PC-3 (cell line): ENCODE measurements around the gene MON1B. TPM values are rescaled to one million over a fixed set of nuclear protein-coding genes. Genes with fewer than 3 reads are reported as not detected.
A peak's percentile ranks its signal among the peaks of the same experiment; 100 is the strongest.

Source experiments
- ATAC-seq: fragments of 200-7000 bp; cut with Tn5 transposase; 2 replicates; pipeline ENCODE4 v1.9.1; 2020; ENCODE audit warnings: mild to moderate bottlenecking, moderate library complexity
- BruUV-seq: library from RNA; stranded (reverse); fragments of 400-500 nt; replicated peaks from 2 replicates; lab custom pipeline; 2021; lab: Mats Ljungman, UMichigan
- CTCF ChIA-PET: fragments of 300-600 bp; sonication (Branson Sonifier 250); formaldehyde crosslinking; loops from one replicate; lab custom pipeline; 2022; ENCODE audit warnings: antibody characterized with exemption; lab: Charles Lee
- POLR2A ChIA-PET: fragments of 300-600 bp; sonication (Branson Sonifier 250); formaldehyde crosslinking; loops from one replicate; lab custom pipeline; 2022; ENCODE audit warnings: antibody characterized with exemption; ENCODE audit not compliant: unreplicated experiment; lab: Charles Lee
- DNase-seq: peaks from one replicate; pipeline ENCODE4 v3.0.0-alpha.2; 2015
- H2AFZ ChIP-seq: fragments of 300-600 bp; sonication (generic); 2 replicates; pipeline ENCODE4 v1.6.0; 2016; ENCODE audit warnings: antibody characterized with exemption, low read length
- H3F3A ChIP-seq: fragments of 300-600 bp; sonication (generic); one replicate; pipeline ENCODE4 v1.6.0; 2017; ENCODE audit warnings: antibody characterized with exemption, low read length, control low read depth, mild to moderate bottlenecking; ENCODE audit not compliant: unreplicated experiment
- H3K27ac ChIP-seq: fragments of 300-600 bp; sonication (generic); 2 replicates; pipeline ENCODE4 v1.5.1; 2016; ENCODE audit warnings: mild to moderate bottlenecking, low read length
- H3K27me3 ChIP-seq: fragments of 300-600 bp; sonication (generic); 2 replicates; pipeline ENCODE4 v1.6.1; 2016; ENCODE audit warnings: low read length, mixed read lengths
- H3K36me3 ChIP-seq: fragments of 300-600 bp; sonication (generic); 2 replicates; pipeline ENCODE4 v1.6.1; 2016; ENCODE audit warnings: low read depth, mixed run types, low read length, mixed read lengths
- H3K4me1 ChIP-seq: fragments of 300-600 bp; sonication (generic); 2 replicates; pipeline ENCODE4 v1.5.1; 2016; ENCODE audit warnings: low read length; ENCODE audit not compliant: insufficient read depth
- H3K4me2 ChIP-seq: fragments of 300-600 bp; sonication (generic); 2 replicates; pipeline ENCODE4 v1.6.0; 2016; ENCODE audit warnings: low read length
- H3K4me3 ChIP-seq: fragments of 300-600 bp; sonication (generic); 2 replicates; pipeline ENCODE4 v1.5.1; 2016; ENCODE audit warnings: mild to moderate bottlenecking, low read length, mixed read lengths
- H3K79me2 ChIP-seq: fragments of 300-600 bp; sonication (generic); 2 replicates; pipeline ENCODE4 v1.6.1; 2017; ENCODE audit warnings: low read length, mixed read lengths
- H3K9ac ChIP-seq: fragments of 300-600 bp; sonication (generic); 2 replicates; pipeline ENCODE4 v1.6.0; 2016; ENCODE audit warnings: mild to moderate bottlenecking, low read length
- H3K9me2 ChIP-seq: fragments of 300-600 bp; sonication (generic); replicated peaks from 2 replicates; pipeline ENCODE4 v1.6.1; 2016; ENCODE audit warnings: mixed run types, low read length, mixed read lengths
- H3K9me3 ChIP-seq: fragments of 300-600 bp; sonication (generic); 2 replicates; pipeline ENCODE4 v1.6.1; 2016; ENCODE audit warnings: low read length, mixed read lengths
- H4K20me1 ChIP-seq: fragments of 300-600 bp; sonication (generic); 2 replicates; pipeline ENCODE4 v1.6.1; 2016; ENCODE audit warnings: low read length, mixed read lengths
- EZH2 ChIP-seq: fragments of 300-600 bp; sonication (generic); IDR thresholded peaks from one replicate; pipeline ENCODE4 v1.6.1; 2017; ENCODE audit warnings: antibody characterized with exemption, mild to moderate bottlenecking, low read length; ENCODE audit not compliant: unreplicated experiment
- EZH2phosphoT487 ChIP-seq: fragments of 300-600 bp; sonication (generic); IDR thresholded peaks from 2 replicates; pipeline ENCODE4 v1.6.1; 2018; ENCODE audit warnings: mild to moderate bottlenecking, antibody characterized with exemption, low read length, borderline replicate concordance
- intact Hi-C: fragments of 100-400 bp; cut with micrococcal nuclease; formaldehyde crosslinking; loops from 2 replicates; pipeline ENCODE4 v1.9.0; 2023
- total RNA-seq: library from RNA; depleted of rRNA; stranded (reverse); fragments of >200 nt; gene quantifications from 2 replicates; pipeline ENCODE4 v1.2.3, GENCODE V29; 2014
- TF ChIP-seq, protein P1 (sequence below): fragments of 300-600 bp; sonication (generic); conservative IDR thresholded peaks from 2 replicates; pipeline ENCODE4 v1.5.1; 2017; ENCODE audit warnings: antibody characterized with exemption, low read depth, mild to moderate bottlenecking, low read length

MON1B gene
- total RNA-seq, 1 experiment from 2014 or later = 12.7 TPM

DNA sequence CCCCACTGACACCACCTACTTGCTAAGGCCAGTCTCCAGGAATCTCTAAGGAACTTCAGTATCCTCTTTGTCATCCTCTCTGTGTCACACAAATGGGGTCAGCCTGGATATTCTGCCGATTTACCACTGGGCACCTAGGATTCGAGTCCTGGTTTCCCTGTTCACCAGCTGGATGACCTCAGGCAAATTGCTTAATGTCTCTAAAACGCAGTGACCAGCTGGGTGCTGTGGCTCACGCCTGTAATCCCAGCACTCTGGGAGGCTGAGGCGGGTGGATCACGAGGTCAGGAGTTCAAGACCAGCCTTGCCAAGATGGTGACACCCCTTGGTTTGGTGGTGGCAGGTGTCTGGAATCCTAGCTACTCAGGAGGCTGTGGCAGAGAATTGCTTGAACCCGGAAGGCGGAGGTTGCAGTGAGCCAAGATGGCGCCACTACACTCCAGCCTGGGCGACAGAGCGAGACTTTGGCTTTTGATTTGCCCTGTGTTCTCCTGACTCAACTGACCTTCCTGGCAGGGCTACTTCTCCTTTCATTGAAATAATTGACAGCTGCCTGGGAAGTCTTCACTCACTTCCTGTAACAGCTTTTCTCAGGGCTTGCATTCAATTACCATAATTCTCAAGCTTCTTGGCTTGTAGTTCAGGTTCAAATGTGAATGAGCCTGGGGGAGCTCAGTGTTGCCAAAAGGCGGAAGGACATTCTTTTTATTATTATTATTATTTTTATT, 23.6 kb downstream of the MON1B start:
- H4K20me1 ChIP-seq = no peaks in the 10 kb centered on the region
- no peak overlapping the region for H3K4me3 ChIP-seq
- no peaks in the 10 kb centered on the region for H3K9me3 ChIP-seq
- no peak for ATAC-seq
- no peaks in the 10 kb centered on the region for H3F3A ChIP-seq
- BruUV-seq = no TSS peak
- intact Hi-C loops = no loop called here
- H3K4me1 ChIP-seq = peaks cover 23% of the 10 kb centered on the region
- peak; percentile 4 for DNase-seq
- peak overlapping the region; percentile 37 for H3K4me2 ChIP-seq
- H3K79me2 ChIP-seq = no peaks in the 10 kb centered on the region
- H3K9me2 ChIP-seq = no peaks in the 10 kb centered on the region
- H2AFZ ChIP-seq = no peak overlapping the region
- TF ChIP-seq EZH2phosphoT487 (no peak), EZH2 (no peak)
- TF ChIP-seq, protein P1, sequence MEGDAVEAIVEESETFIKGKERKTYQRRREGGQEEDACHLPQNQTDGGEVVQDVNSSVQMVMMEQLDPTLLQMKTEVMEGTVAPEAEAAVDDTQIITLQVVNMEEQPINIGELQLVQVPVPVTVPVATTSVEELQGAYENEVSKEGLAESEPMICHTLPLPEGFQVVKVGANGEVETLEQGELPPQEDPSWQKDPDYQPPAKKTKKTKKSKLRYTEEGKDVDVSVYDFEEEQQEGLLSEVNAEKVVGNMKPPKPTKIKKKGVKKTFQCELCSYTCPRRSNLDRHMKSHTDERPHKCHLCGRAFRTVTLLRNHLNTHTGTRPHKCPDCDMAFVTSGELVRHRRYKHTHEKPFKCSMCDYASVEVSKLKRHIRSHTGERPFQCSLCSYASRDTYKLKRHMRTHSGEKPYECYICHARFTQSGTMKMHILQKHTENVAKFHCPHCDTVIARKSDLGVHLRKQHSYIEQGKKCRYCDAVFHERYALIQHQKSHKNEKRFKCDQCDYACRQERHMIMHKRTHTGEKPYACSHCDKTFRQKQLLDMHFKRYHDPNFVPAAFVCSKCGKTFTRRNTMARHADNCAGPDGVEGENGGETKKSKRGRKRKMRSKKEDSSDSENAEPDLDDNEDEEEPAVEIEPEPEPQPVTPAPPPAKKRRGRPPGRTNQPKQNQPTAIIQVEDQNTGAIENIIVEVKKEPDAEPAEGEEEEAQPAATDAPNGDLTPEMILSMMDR = no peak
- ChIA-PET POLR2A (no interaction called here), CTCF (no interaction called here)
- no peaks in the 10 kb centered on the region for H3K27me3 ChIP-seq
- H3K27ac ChIP-seq = peak overlapping the region; percentile 57
- no peak overlapping the region; the same call in 1 of the 2 replicates for H3K9ac ChIP-seq
- H3K36me3 ChIP-seq = no peaks in the 10 kb centered on the region

DNA sequence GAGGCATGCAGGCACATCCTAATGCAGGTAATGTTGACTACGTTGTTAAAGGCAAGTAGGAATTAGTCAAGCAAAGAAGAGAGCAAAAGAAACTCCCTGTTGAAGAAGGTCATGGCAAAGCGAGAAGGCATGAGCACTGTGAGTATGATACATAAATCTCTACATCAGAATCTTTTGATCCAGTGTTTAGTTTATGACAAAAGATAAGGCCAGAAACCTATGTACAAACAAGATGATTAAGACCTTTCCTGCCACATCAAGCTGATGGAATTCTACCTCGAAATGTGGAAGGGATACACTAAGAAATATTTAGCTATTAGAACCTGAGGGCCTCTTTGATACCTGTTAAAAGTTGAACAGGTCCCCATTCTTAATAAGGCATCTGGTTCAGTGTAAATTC, 28.4 kb downstream of the MON1B start:
- Histone ChIP-seq H3K27me3 (no peaks in the 10 kb centered on the region), H3K4me2 (peak overlapping the region; percentile 42), H3K9ac (no peak overlapping the region), H3K4me3 (no peak overlapping the region), H3K9me2 (no peaks in the 10 kb centered on the region), H2AFZ (no peak overlapping the region), H4K20me1 (no peaks in the 10 kb centered on the region), H3F3A (no peaks in the 10 kb centered on the region), H3K9me3 (no peaks in the 10 kb centered on the region), H3K79me2 (no peaks in the 10 kb centered on the region), H3K36me3 (no peaks in the 10 kb centered on the region), H3K4me1 (peaks cover 21% of the 10 kb centered on the region), H3K27ac (peak overlapping the region; percentile 25; the same call in 1 of the 2 replicates)
- ATAC-seq = peak; percentile 63
- ChIA-PET POLR2A (no interaction called here), CTCF (no interaction called here)
- no peak for TF ChIP-seq EZH2phosphoT487
- TF ChIP-seq, protein P1 = no peak
- TF ChIP-seq EZH2 = no peak
- BruUV-seq = no TSS peak
- peak; percentile 72 for DNase-seq
- intact Hi-C loops = no loop called here

DNA sequence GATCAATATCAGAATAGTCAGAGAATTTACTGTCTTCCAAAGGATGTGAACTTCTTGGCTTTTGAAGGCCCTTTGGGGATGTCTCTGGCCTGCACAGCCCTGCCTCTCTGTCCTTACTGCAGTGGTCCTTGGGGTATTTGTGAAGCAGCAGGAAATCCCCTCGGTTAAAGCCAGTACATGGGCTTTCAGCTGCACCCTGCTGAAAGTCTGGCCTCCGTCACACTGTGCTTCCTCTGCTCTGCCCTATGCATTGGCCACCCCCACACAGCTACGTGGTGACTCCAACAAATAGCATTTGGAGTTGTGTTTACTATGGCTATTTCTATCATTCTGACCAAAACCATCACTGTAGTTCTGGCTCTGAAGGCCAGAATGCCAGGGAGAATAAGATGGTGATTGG, 29.4 kb downstream of the MON1B start:
- H3K4me2 ChIP-seq = no peak overlapping the region
- H3K4me1 ChIP-seq = peaks cover 19% of the 10 kb centered on the region
- H3K27ac ChIP-seq = no peak overlapping the region

More for the DNA sequence above, 29.4 kb downstream of the MON1B start:
- no peaks in the 10 kb centered on the region for H3K79me2 ChIP-seq
- TF ChIP-seq EZH2phosphoT487 (no peak), EZH2 (no peak)
- TF ChIP-seq, protein P1 = no peak
- POLR2A ChIA-PET = no interaction called here
- no peaks in the 10 kb centered on the region for H3K9me2 ChIP-seq
- BruUV-seq = no TSS peak
- no peak overlapping the region for H3K4me3 ChIP-seq
- no peaks in the 10 kb centered on the region for H4K20me1 ChIP-seq
- H3K36me3 ChIP-seq = no peaks in the 10 kb centered on the region
- no peaks in the 10 kb centered on the region for H3K27me3 ChIP-seq
- H3K9ac ChIP-seq = no peak overlapping the region
- DNase-seq (no peak), ATAC-seq (no peak)
- no peaks in the 10 kb centered on the region for H3F3A ChIP-seq
- intact Hi-C loops = no loop called here
- H3K9me3 ChIP-seq = no peaks in the 10 kb centered on the region
- no peak overlapping the region for H2AFZ ChIP-seq
- CTCF ChIA-PET = no interaction called here
